Glutamatergic neuron (in vitro differentiated cells): ENCODE measurements around the gene CHD5. TPM values are rescaled to one million over a fixed set of nuclear protein-coding genes. Genes with fewer than 3 reads are reported as not detected.

Source experiments
- DNase-seq: peaks from one replicate; pipeline ENCODE4 v3.0.0; 2022
- H3K27ac Mint-ChIP-seq: one replicate; pipeline ENCODE4 v1.8.0; 2020; ENCODE audit warnings: mild to moderate bottlenecking, mixed read lengths, inconsistent platforms; ENCODE audit not compliant: unreplicated experiment
- H3K27me3 Mint-ChIP-seq: one replicate; pipeline ENCODE4 v1.8.0; 2020; ENCODE audit warnings: mild to moderate bottlenecking, moderate library complexity, mixed read lengths, inconsistent platforms; ENCODE audit not compliant: unreplicated experiment
- H3K36me3 Mint-ChIP-seq: one replicate; pipeline ENCODE4 v1.8.0; 2020; ENCODE audit warnings: mild to moderate bottlenecking, mixed read lengths, inconsistent platforms; ENCODE audit not compliant: unreplicated experiment
- H3K4me1 Mint-ChIP-seq: one replicate; pipeline ENCODE4 v1.8.0; 2020; ENCODE audit warnings: mild to moderate bottlenecking, low read depth, mixed read lengths, inconsistent platforms; ENCODE audit not compliant: unreplicated experiment
- H3K4me3 Mint-ChIP-seq: one replicate; pipeline ENCODE4 v1.8.0; 2020; ENCODE audit warnings: mild to moderate bottlenecking, mixed read lengths, inconsistent platforms; ENCODE audit not compliant: unreplicated experiment
- H3K9me3 Mint-ChIP-seq: one replicate; pipeline ENCODE4 v1.8.0; 2020; ENCODE audit warnings: mild to moderate bottlenecking, moderate library complexity, mixed read lengths, inconsistent platforms; ENCODE audit not compliant: unreplicated experiment
- total RNA-seq: library from RNA; stranded (reverse); fragmentation: NEBNext Ultra II Directional; extraction: Animal tissue kit (Norgen Biotek cat#: 25700); gene quantifications from one replicate; pipeline ENCODE4 v1.2.1, GENCODE V29; 2021; ENCODE audit not compliant: unreplicated experiment
- TF ChIP-seq, protein P1 (sequence below): fragments of 200-600 bp; sonication (generic); IDR thresholded peaks from one replicate; pipeline ENCODE4 v1.5.0; 2021; ENCODE audit not compliant: partially characterized antibody, unreplicated experiment

Gene CHD5
- total RNA-seq, 1 donor from 2014 or later, result 0.96 TPM

DNA sequence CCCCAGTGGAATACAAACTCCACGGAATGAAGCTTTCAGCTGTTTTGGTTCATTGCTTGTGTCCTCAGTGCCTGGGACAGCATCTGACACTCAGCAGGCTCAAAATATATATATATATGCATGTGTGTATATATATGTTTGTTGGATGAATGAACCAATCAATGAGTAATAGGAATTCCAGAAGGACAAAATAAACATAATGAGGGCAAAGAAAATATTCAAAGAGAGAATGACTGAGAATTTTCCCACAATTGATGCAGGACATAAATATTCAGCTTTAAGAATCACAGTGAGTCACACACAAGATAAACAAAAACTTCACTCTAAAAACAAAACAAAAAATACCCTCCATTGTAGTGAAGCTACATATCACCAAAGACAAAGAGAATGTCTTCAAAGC lies 64.0 kb downstream of the CHD5 start:
- peaks cover 11% of the 10 kb centered on the region for H3K36me3 Mint-ChIP-seq
- H3K9me3 Mint-ChIP-seq, result peaks cover 3% of the 10 kb centered on the region
- no peak overlapping the region for H3K4me3 Mint-ChIP-seq
- TF ChIP-seq, protein P1, sequence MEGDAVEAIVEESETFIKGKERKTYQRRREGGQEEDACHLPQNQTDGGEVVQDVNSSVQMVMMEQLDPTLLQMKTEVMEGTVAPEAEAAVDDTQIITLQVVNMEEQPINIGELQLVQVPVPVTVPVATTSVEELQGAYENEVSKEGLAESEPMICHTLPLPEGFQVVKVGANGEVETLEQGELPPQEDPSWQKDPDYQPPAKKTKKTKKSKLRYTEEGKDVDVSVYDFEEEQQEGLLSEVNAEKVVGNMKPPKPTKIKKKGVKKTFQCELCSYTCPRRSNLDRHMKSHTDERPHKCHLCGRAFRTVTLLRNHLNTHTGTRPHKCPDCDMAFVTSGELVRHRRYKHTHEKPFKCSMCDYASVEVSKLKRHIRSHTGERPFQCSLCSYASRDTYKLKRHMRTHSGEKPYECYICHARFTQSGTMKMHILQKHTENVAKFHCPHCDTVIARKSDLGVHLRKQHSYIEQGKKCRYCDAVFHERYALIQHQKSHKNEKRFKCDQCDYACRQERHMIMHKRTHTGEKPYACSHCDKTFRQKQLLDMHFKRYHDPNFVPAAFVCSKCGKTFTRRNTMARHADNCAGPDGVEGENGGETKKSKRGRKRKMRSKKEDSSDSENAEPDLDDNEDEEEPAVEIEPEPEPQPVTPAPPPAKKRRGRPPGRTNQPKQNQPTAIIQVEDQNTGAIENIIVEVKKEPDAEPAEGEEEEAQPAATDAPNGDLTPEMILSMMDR, result no peak
- H3K27me3 Mint-ChIP-seq, result no peaks in the 10 kb centered on the region
- no peak overlapping the region for H3K27ac Mint-ChIP-seq
- no peak for DNase-seq
- H3K4me1 Mint-ChIP-seq, result no peaks in the 10 kb centered on the region

DNA sequence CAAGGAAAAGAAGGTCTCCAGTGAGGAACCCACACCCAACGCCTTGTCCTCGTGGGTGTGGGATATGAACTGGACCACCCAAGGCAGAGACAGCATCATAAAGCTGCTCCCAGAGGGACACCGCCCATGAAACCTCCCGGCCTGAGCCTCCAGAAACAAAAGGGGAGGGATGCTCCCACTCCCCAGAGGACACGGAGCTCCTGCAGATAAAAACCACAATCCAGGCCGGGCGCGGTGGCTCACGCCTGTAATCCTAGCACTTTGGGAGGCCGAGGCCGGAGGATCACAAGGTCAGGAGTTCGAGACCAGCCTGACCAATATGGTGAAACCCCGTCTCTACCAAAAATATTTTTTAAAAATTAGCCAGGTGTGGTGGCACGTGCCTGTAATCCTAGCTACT lies 66.4 kb downstream of the CHD5 start:
- TF ChIP-seq, protein P1, result no peak
- Mint-ChIP-seq H3K4me3 (no peak overlapping the region), H3K4me1 (no peaks in the 10 kb centered on the region), H3K27me3 (no peaks in the 10 kb centered on the region), H3K9me3 (peaks cover 3% of the 10 kb centered on the region), H3K27ac (no peak overlapping the region), H3K36me3 (peaks cover 11% of the 10 kb centered on the region)
- peak; percentile 5 for DNase-seq

DNA sequence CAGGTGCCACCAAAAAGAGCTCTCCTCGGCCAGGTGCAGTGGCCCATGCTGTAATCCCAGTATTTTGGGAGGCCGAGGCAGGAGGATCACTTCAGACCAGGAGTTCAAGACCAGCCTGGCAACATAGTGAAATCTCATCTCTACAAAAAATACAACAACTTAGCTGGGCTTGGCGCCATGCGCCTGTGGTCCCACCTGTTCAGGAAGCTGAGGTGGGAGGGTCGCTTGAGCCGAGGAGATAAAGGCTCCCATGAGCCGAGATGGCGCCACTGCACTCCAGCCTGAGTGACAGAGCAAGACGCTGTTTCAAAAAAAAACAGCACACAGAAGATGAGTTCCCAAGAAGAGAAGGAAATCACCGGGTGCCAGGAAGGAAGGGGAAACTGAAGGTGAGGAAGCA lies 67.0 kb downstream of the CHD5 start:
- H3K27me3 Mint-ChIP-seq, result peaks cover 3% of the 10 kb centered on the region

DNA sequence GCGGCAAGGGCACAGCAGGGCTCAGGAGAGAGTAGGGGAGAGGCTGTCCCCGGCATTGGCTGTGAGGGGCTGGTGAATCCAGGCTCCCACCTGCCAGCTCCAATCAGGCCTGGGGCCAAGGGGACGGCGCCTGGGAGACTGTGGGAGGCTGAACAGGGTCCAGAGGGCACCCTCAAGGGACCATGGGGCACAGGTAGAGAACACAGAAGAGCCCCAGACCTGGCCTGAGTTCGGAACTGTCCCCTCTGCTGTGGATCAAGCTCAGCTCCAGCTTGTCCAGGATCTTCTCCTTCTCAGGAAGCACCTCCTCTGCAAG lies 67.5 kb downstream of the CHD5 start:
- Mint-ChIP-seq H3K4me1 (no peaks in the 10 kb centered on the region), H3K9me3 (peaks cover 2% of the 10 kb centered on the region), H3K4me3 (no peak overlapping the region), H3K36me3 (peaks cover 11% of the 10 kb centered on the region), H3K27ac (no peak overlapping the region), H3K27me3 (peaks cover 4% of the 10 kb centered on the region)
- TF ChIP-seq, protein P1, result no peak
- peak; percentile 12 for DNase-seq

More for the DNA sequence above, 67.0 kb downstream of the CHD5 start:
- Mint-ChIP-seq H3K36me3 (peaks cover 11% of the 10 kb centered on the region), H3K4me3 (no peak overlapping the region), H3K27ac (no peak overlapping the region), H3K9me3 (peaks cover 2% of the 10 kb centered on the region), H3K4me1 (no peaks in the 10 kb centered on the region)
- DNase-seq, result no peak
- TF ChIP-seq, protein P1, result no peak

DNA sequence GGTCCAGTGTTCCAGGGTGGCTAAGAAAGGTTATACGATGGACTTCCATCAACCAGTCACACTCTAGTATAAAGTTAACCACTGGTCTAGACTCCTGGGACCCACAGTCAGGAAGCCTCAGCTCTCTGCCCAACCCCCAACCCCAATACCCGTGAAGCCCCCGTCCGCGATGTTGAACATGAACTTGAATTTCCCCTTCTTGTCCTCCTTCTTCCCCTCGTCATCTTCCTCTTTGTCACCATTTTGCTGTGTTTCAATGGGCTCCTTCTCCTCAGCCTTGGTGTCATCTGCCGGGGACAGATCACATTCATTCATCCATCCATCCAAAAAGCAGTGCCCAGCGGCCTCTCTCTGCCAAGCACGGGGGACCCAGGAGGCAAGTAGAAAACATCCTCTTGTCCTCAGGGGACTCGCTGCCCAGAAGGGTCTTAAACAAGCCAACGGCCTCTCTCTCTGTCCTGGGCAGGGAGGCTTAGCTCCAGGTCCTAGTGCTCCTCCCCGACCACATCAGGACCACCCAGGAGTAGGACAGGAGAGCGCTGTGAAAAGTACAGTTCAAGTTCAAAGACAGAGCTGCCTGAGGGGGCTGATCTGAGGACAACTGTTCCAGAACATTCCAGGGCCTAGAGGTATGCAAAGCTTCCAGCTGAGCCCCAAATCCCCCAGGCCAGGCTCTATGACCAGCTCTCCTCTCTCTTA lies 68.0 kb downstream of the CHD5 start:
- peaks cover 6% of the 10 kb centered on the region for H3K27me3 Mint-ChIP-seq
- H3K27ac Mint-ChIP-seq, result no peak overlapping the region
- H3K36me3 Mint-ChIP-seq, result peaks cover 11% of the 10 kb centered on the region
- H3K9me3 Mint-ChIP-seq, result peaks cover 2% of the 10 kb centered on the region
- H3K4me1 Mint-ChIP-seq, result no peaks in the 10 kb centered on the region
- no peak for DNase-seq
- TF ChIP-seq, protein P1, result no peak
- no peak overlapping the region for H3K4me3 Mint-ChIP-seq
